PC-3 (cell line): ENCODE data around the gene ERBB4. TPM values are rescaled to one million over a fixed set of nuclear protein-coding genes. Genes with fewer than 3 reads are reported as not detected.

ENCODE experiments used
- ATAC-seq: fragments of 200-7000 bp; cut with Tn5 transposase; 2 replicates; pipeline ENCODE4 v1.9.1; 2020; ENCODE audit warnings: mild to moderate bottlenecking, moderate library complexity
- BruUV-seq: library from RNA; stranded (reverse); fragments of 400-500 nt; replicated peaks from 2 replicates; lab custom pipeline; 2021; lab: Mats Ljungman, UMichigan
- CTCF ChIA-PET: fragments of 300-600 bp; sonication (Branson Sonifier 250); formaldehyde crosslinking; loops from one replicate; lab custom pipeline; 2022; ENCODE audit warnings: antibody characterized with exemption; lab: Charles Lee
- POLR2A ChIA-PET: fragments of 300-600 bp; sonication (Branson Sonifier 250); formaldehyde crosslinking; loops from one replicate; lab custom pipeline; 2022; ENCODE audit warnings: antibody characterized with exemption; ENCODE audit not compliant: unreplicated experiment; lab: Charles Lee
- DNase-seq: peaks from one replicate; pipeline ENCODE4 v3.0.0-alpha.2; 2015
- H2AFZ ChIP-seq: fragments of 300-600 bp; sonication (generic); 2 replicates; pipeline ENCODE4 v1.6.0; 2016; ENCODE audit warnings: antibody characterized with exemption, low read length
- H3F3A ChIP-seq: fragments of 300-600 bp; sonication (generic); one replicate; pipeline ENCODE4 v1.6.0; 2017; ENCODE audit warnings: antibody characterized with exemption, low read length, control low read depth, mild to moderate bottlenecking; ENCODE audit not compliant: unreplicated experiment
- H3K27ac ChIP-seq: fragments of 300-600 bp; sonication (generic); 2 replicates; pipeline ENCODE4 v1.5.1; 2016; ENCODE audit warnings: mild to moderate bottlenecking, low read length
- H3K27me3 ChIP-seq: fragments of 300-600 bp; sonication (generic); 2 replicates; pipeline ENCODE4 v1.6.1; 2016; ENCODE audit warnings: low read length, mixed read lengths
- H3K36me3 ChIP-seq: fragments of 300-600 bp; sonication (generic); 2 replicates; pipeline ENCODE4 v1.6.1; 2016; ENCODE audit warnings: low read depth, mixed run types, low read length, mixed read lengths
- H3K4me1 ChIP-seq: fragments of 300-600 bp; sonication (generic); 2 replicates; pipeline ENCODE4 v1.5.1; 2016; ENCODE audit warnings: low read length; ENCODE audit not compliant: insufficient read depth
- H3K4me2 ChIP-seq: fragments of 300-600 bp; sonication (generic); 2 replicates; pipeline ENCODE4 v1.6.0; 2016; ENCODE audit warnings: low read length
- H3K4me3 ChIP-seq: fragments of 300-600 bp; sonication (generic); 2 replicates; pipeline ENCODE4 v1.5.1; 2016; ENCODE audit warnings: mild to moderate bottlenecking, low read length, mixed read lengths
- H3K79me2 ChIP-seq: fragments of 300-600 bp; sonication (generic); 2 replicates; pipeline ENCODE4 v1.6.1; 2017; ENCODE audit warnings: low read length, mixed read lengths
- H3K9ac ChIP-seq: fragments of 300-600 bp; sonication (generic); 2 replicates; pipeline ENCODE4 v1.6.0; 2016; ENCODE audit warnings: mild to moderate bottlenecking, low read length
- H3K9me2 ChIP-seq: fragments of 300-600 bp; sonication (generic); replicated peaks from 2 replicates; pipeline ENCODE4 v1.6.1; 2016; ENCODE audit warnings: mixed run types, low read length, mixed read lengths
- H3K9me3 ChIP-seq: fragments of 300-600 bp; sonication (generic); 2 replicates; pipeline ENCODE4 v1.6.1; 2016; ENCODE audit warnings: low read length, mixed read lengths
- H4K20me1 ChIP-seq: fragments of 300-600 bp; sonication (generic); 2 replicates; pipeline ENCODE4 v1.6.1; 2016; ENCODE audit warnings: low read length, mixed read lengths
- CTCF ChIP-seq: fragments of 300-600 bp; sonication (generic); conservative IDR thresholded peaks from 2 replicates; pipeline ENCODE4 v1.5.1; 2017; ENCODE audit warnings: antibody characterized with exemption, low read depth, mild to moderate bottlenecking, low read length
- EZH2 ChIP-seq: fragments of 300-600 bp; sonication (generic); IDR thresholded peaks from one replicate; pipeline ENCODE4 v1.6.1; 2017; ENCODE audit warnings: antibody characterized with exemption, mild to moderate bottlenecking, low read length; ENCODE audit not compliant: unreplicated experiment
- EZH2phosphoT487 ChIP-seq: fragments of 300-600 bp; sonication (generic); IDR thresholded peaks from 2 replicates; pipeline ENCODE4 v1.6.1; 2018; ENCODE audit warnings: mild to moderate bottlenecking, antibody characterized with exemption, low read length, borderline replicate concordance
- intact Hi-C: fragments of 100-400 bp; cut with micrococcal nuclease; formaldehyde crosslinking; loops from 2 replicates; pipeline ENCODE4 v1.9.0; 2023
- total RNA-seq: library from RNA; depleted of rRNA; stranded (reverse); fragments of >200 nt; gene quantifications from 2 replicates; pipeline ENCODE4 v1.2.3, GENCODE V29; 2014

The ERBB4 gene
- total RNA-seq, 1 experiment from 2014 or later: under 0.01 TPM

- no peaks in the 10 kb centered on the region for H3K4me1 ChIP-seq
- ATAC-seq (peak; percentile 37; the same call in 1 of the 2 replicates), DNase-seq (peak; percentile 11)
- H3K27ac ChIP-seq: no peak overlapping the region
- CTCF ChIA-PET: no interaction called here
- H3K79me2 ChIP-seq: no peaks in the 10 kb centered on the region
- no peaks in the 10 kb centered on the region for H3K36me3 ChIP-seq
- H3K4me2 ChIP-seq: no peak overlapping the region
- no peaks in the 10 kb centered on the region for H3K27me3 ChIP-seq
- H3K9ac ChIP-seq: no peak overlapping the region
- TF ChIP-seq CTCF (no peak), EZH2 (no peak), EZH2phosphoT487 (no peak)
- no peaks in the 10 kb centered on the region for H3K9me3 ChIP-seq
- no peak overlapping the region for H2AFZ ChIP-seq
- intact Hi-C loops: no loop called here
- no TSS peak for BruUV-seq
- no peak overlapping the region for H3K4me3 ChIP-seq
- no peaks in the 10 kb centered on the region for H4K20me1 ChIP-seq
- no peaks in the 10 kb centered on the region for H3K9me2 ChIP-seq
- H3F3A ChIP-seq: no peaks in the 10 kb centered on the region
- POLR2A ChIA-PET: no interaction called here
Observed at GRCh38 chr2:212409560-212409959, 129.0 kb downstream of the ERBB4 start.

- ChIA-PET POLR2A (no interaction called here), CTCF (no interaction called here)
- no peaks in the 10 kb centered on the region for H3K79me2 ChIP-seq
- intact Hi-C loops: no loop called here
- H3K4me3 ChIP-seq: no peak overlapping the region
- ATAC-seq (no peak), DNase-seq (no peak)
- no peak overlapping the region for H2AFZ ChIP-seq
- no peaks in the 10 kb centered on the region for H3F3A ChIP-seq
- TF ChIP-seq EZH2 (no peak), CTCF (no peak), EZH2phosphoT487 (no peak)
- H4K20me1 ChIP-seq: no peaks in the 10 kb centered on the region
- H3K4me1 ChIP-seq: no peaks in the 10 kb centered on the region
- no peaks in the 10 kb centered on the region for H3K27me3 ChIP-seq
- H3K4me2 ChIP-seq: no peak overlapping the region
- no peak overlapping the region for H3K27ac ChIP-seq
- BruUV-seq: no TSS peak
- no peaks in the 10 kb centered on the region for H3K9me3 ChIP-seq
- no peak overlapping the region for H3K9ac ChIP-seq
- no peaks in the 10 kb centered on the region for H3K9me2 ChIP-seq
- H3K36me3 ChIP-seq: no peaks in the 10 kb centered on the region
Observed at GRCh38 chr2:212408524-212408923, 130.1 kb downstream of the ERBB4 start.

- DNase-seq (no peak), ATAC-seq (no peak)
- Histone ChIP-seq H3K4me3 (no peak overlapping the region), H3K4me2 (no peak overlapping the region), H3K9me3 (no peaks in the 10 kb centered on the region), H3K27me3 (no peaks in the 10 kb centered on the region), H3K9me2 (no peaks in the 10 kb centered on the region), H3K79me2 (no peaks in the 10 kb centered on the region), H3K4me1 (no peaks in the 10 kb centered on the region), H3F3A (no peaks in the 10 kb centered on the region), H3K27ac (no peak overlapping the region), H3K36me3 (no peaks in the 10 kb centered on the region), H3K9ac (no peak overlapping the region), H2AFZ (no peak overlapping the region), H4K20me1 (no peaks in the 10 kb centered on the region)
- BruUV-seq: no TSS peak
- TF ChIP-seq CTCF (no peak), EZH2phosphoT487 (no peak), EZH2 (no peak)
- intact Hi-C loops: no loop called here
- ChIA-PET CTCF (no interaction called here), POLR2A (no interaction called here)
Observed at GRCh38 chr2:212406716-212407115, 131.9 kb downstream of the ERBB4 start.
